Measurements from ENCODE around the gene KMT5C.

KMT5C gene

GRCh38 chr19:55372316-55373081, 32.8 kb downstream of the KMT5C start:
- peaks cover 42% of the 10 kb centered on the region for H3K79me1 ChIP-seq (ENCODE audit: low read length)
- peak overlapping the region; percentile 72 for H2BK12ac ChIP-seq (ENCODE audit: low read length)
- peak overlapping the region; percentile 78 for H3K27ac ChIP-seq (ENCODE audit: low read depth, low read length)
- peak overlapping the region; percentile 7 for H2BK5ac ChIP-seq (ENCODE audit: low read depth, low read length, poor library complexity)
- peak overlapping the region; percentile 20 for H4K8ac ChIP-seq (ENCODE audit: low read depth, low read length)
- H4K12ac ChIP-seq (ENCODE audit: low read depth, low read length): peak overlapping the region; percentile 7
- H3K14ac ChIP-seq (ENCODE audit: low read length): peak overlapping the region; percentile 58
- WGBS (ENCODE audit: extremely low coverage, insufficient coverage, insufficient read length): no CpG with 5 or more reads among the region's 24 CpGs
- H3K9ac ChIP-seq (ENCODE audit: low read length): no peak overlapping the region
- H3K9me3 ChIP-seq (ENCODE audit: insufficient read depth, low read depth, low read length): no peaks in the 10 kb centered on the region
- H3K4me1 ChIP-seq (ENCODE audit: control insufficient read depth in 1 of 2, insufficient read depth in 2 of 2, low read length in 2 of 2): peaks cover 45 to 50% of the 10 kb centered on the region in 2 experiments
- H2AK5ac ChIP-seq (ENCODE audit: low read length): peak overlapping the region; percentile 49
- H3K23ac ChIP-seq (ENCODE audit: low read length): no peak overlapping the region
- DNase-seq: no peak
- peaks cover 15% of the 10 kb centered on the region for H3K79me2 ChIP-seq (ENCODE audit: control insufficient read depth, insufficient read depth, low read length, poor library complexity)
- H3K4ac ChIP-seq (ENCODE audit: low read depth, low read length): peak overlapping the region; percentile 22
- no peak overlapping the region for H2AFZ ChIP-seq (ENCODE audit: insufficient read depth, low read length, poor library complexity)
- H3K36me3 ChIP-seq (ENCODE audit: control insufficient read depth in 1 of 2, insufficient read depth in 2 of 2, low read length in 2 of 2): peaks cover 7% of the 10 kb centered on the region in 2 experiments
- H3K27me3 ChIP-seq (ENCODE audit: insufficient read depth, low read length): no peaks in the 10 kb centered on the region
- peak overlapping the region; percentile 60 for H3K18ac ChIP-seq (ENCODE audit: low read length)
- no peak overlapping the region for H3K4me3 ChIP-seq (ENCODE audit: low read depth, low read length)
- peak overlapping the region; percentile 14 for H3K4me2 ChIP-seq (ENCODE audit: low read length)
- peak overlapping the region; percentile 39 for H2BK120ac ChIP-seq (ENCODE audit: insufficient read depth, low read length, poor library complexity)
- peak overlapping the region; percentile 76 for H4K91ac ChIP-seq (ENCODE audit: low read depth, low read length)

GRCh38 chr19:55373306-55373992, 33.8 kb downstream of the KMT5C start:
- Histone ChIP-seq H2AK5ac (ENCODE audit: low read length) (peak overlapping the region; percentile 57), H2BK12ac (ENCODE audit: low read length) (peak overlapping the region; percentile 81), H2BK5ac (ENCODE audit: low read depth, low read length, poor library complexity) (peak overlapping the region; percentile 70), H3K23ac (ENCODE audit: low read length) (no peak overlapping the region), H3K4me3 (ENCODE audit: low read depth, low read length) (no peak overlapping the region), H2BK120ac (ENCODE audit: insufficient read depth, low read length, poor library complexity) (peak overlapping the region; percentile 74), H3K9me3 (ENCODE audit: insufficient read depth, low read depth, low read length) (no peaks in the 10 kb centered on the region), H3K79me2 (ENCODE audit: control insufficient read depth, insufficient read depth, low read length, poor library complexity) (peaks cover 15% of the 10 kb centered on the region), H4K91ac (ENCODE audit: low read depth, low read length) (peak overlapping the region; percentile 76), H3K4ac (ENCODE audit: low read depth, low read length) (peak overlapping the region; percentile 18), H3K9ac (ENCODE audit: low read length) (no peak overlapping the region), H3K36me3 (ENCODE audit: control insufficient read depth in 1 of 2, insufficient read depth in 2 of 2, low read length in 2 of 2) (no peaks in the 10 kb centered on the region), H3K4me1 (ENCODE audit: control insufficient read depth in 1 of 2, insufficient read depth in 2 of 2, low read length in 2 of 2) (peaks cover 46 to 52% of the 10 kb centered on the region in 2 experiments), H4K8ac (ENCODE audit: low read depth, low read length) (peak overlapping the region; percentile 47), H3K18ac (ENCODE audit: low read length) (peak overlapping the region; percentile 82), H3K4me2 (ENCODE audit: low read length) (peak overlapping the region; percentile 58), H3K27ac (ENCODE audit: low read depth, low read length) (peak overlapping the region; percentile 78), H3K27me3 (ENCODE audit: insufficient read depth, low read length) (no peaks in the 10 kb centered on the region), H3K79me1 (ENCODE audit: low read length) (peaks cover 42% of the 10 kb centered on the region), H3K14ac (ENCODE audit: low read length) (peak overlapping the region; percentile 65), H2AFZ (ENCODE audit: insufficient read depth, low read length, poor library complexity) (peak overlapping the region; percentile 44), H4K12ac (ENCODE audit: low read depth, low read length) (peak overlapping the region; percentile 32)
- WGBS (ENCODE audit: extremely low coverage, insufficient coverage, insufficient read length): no CpG with 5 or more reads among the region's 9 CpGs
- no peak for DNase-seq

- H3K4ac ChIP-seq (ENCODE audit: low read depth, low read length): peak overlapping the region; percentile 52
- no CpG with 5 or more reads among the region's 31 CpGs for WGBS (ENCODE audit: extremely low coverage, insufficient coverage, insufficient read length)
- H2BK120ac ChIP-seq (ENCODE audit: insufficient read depth, low read length, poor library complexity): peak overlapping the region; percentile 74
These were observed 34.5 kb downstream of the KMT5C start for GRCh38 chr19:55373993-55374757.

GRCh38 chr19:55376241-55376933, 36.7 kb downstream of the KMT5C start, which contains the start of gene TMEM190:
TMEM190 (plus strand) TSS chr19:55376826; CDS start chr19:55376854, 28 bp downstream.
- no peaks in the 10 kb centered on the region for H3K27me3 ChIP-seq (ENCODE audit: insufficient read depth, low read length)
- no peak within 1 kb of the TSS for H2BK5ac ChIP-seq (ENCODE audit: low read depth, low read length, poor library complexity)
- peaks cover 35 to 39% of the 10 kb centered on the region in 2 experiments for H3K4me1 ChIP-seq (ENCODE audit: control insufficient read depth in 1 of 2, insufficient read depth in 2 of 2, low read length in 2 of 2)

More at GRCh38 chr19:55373993-55374757, 34.5 kb downstream of the KMT5C start:
- Histone ChIP-seq H3K79me1 (ENCODE audit: low read length) (peaks cover 37% of the 10 kb centered on the region), H3K23ac (ENCODE audit: low read length) (no peak overlapping the region), H4K8ac (ENCODE audit: low read depth, low read length) (peak overlapping the region; percentile 47), H3K9me3 (ENCODE audit: insufficient read depth, low read depth, low read length) (no peaks in the 10 kb centered on the region), H3K9ac (ENCODE audit: low read length) (no peak overlapping the region), H4K12ac (ENCODE audit: low read depth, low read length) (peak overlapping the region; percentile 14), H2AK5ac (ENCODE audit: low read length) (peak overlapping the region; percentile 36), H4K91ac (ENCODE audit: low read depth, low read length) (peak overlapping the region; percentile 76), H3K27me3 (ENCODE audit: insufficient read depth, low read length) (no peaks in the 10 kb centered on the region), H2AFZ (ENCODE audit: insufficient read depth, low read length, poor library complexity) (no peak overlapping the region), H3K4me2 (ENCODE audit: low read length) (peak overlapping the region; percentile 58), H3K14ac (ENCODE audit: low read length) (peak overlapping the region; percentile 65), H3K79me2 (ENCODE audit: control insufficient read depth, insufficient read depth, low read length, poor library complexity) (peaks cover 12% of the 10 kb centered on the region), H3K4me3 (ENCODE audit: low read depth, low read length) (no peak overlapping the region), H3K18ac (ENCODE audit: low read length) (peak overlapping the region; percentile 21), H2BK5ac (ENCODE audit: low read depth, low read length, poor library complexity) (peak overlapping the region; percentile 68), H3K36me3 (ENCODE audit: control insufficient read depth in 1 of 2, insufficient read depth in 2 of 2, low read length in 2 of 2) (no peaks in the 10 kb centered on the region), H2BK12ac (ENCODE audit: low read length) (peak overlapping the region; percentile 83), H3K4me1 (ENCODE audit: control insufficient read depth in 1 of 2, insufficient read depth in 2 of 2, low read length in 2 of 2) (peaks cover 42 to 46% of the 10 kb centered on the region in 2 experiments), H3K27ac (ENCODE audit: low read depth, low read length) (peak overlapping the region; percentile 78)
- no peak for DNase-seq

More at GRCh38 chr19:55376241-55376933, 36.7 kb downstream of the KMT5C start, which contains the start of gene TMEM190:
- H3K79me2 ChIP-seq (ENCODE audit: control insufficient read depth, insufficient read depth, low read length, poor library complexity): peaks cover 1% of the 10 kb centered on the region
- no peak within 1 kb of the TSS for H3K9ac ChIP-seq (ENCODE audit: low read length)
- H2BK12ac ChIP-seq (ENCODE audit: low read length): no peak within 1 kb of the TSS
- no peak within 1 kb of the TSS for H4K12ac ChIP-seq (ENCODE audit: low read depth, low read length)
- no peak within 1 kb of the TSS for H3K4ac ChIP-seq (ENCODE audit: low read depth, low read length)
- H3K14ac ChIP-seq (ENCODE audit: low read length): no peak within 1 kb of the TSS
- no peak within 1 kb of the TSS for H3K4me3 ChIP-seq (ENCODE audit: low read depth, low read length)
- no peak within 1 kb of the TSS for H2AK5ac ChIP-seq (ENCODE audit: low read length)
- H2BK120ac ChIP-seq (ENCODE audit: insufficient read depth, low read length, poor library complexity): peak within 1 kb of the TSS; percentile 21
- no peak within 1 kb of the TSS for H3K4me2 ChIP-seq (ENCODE audit: low read length)
- no peak within 1 kb of the TSS for H3K27ac ChIP-seq (ENCODE audit: low read depth, low read length)
- no peaks in the 10 kb centered on the region for H3K36me3 ChIP-seq (ENCODE audit: control insufficient read depth in 1 of 2, insufficient read depth in 2 of 2, low read length in 2 of 2)
- no peak within 1 kb of the TSS for H3K23ac ChIP-seq (ENCODE audit: low read length)
- H4K91ac ChIP-seq (ENCODE audit: low read depth, low read length): no peak within 1 kb of the TSS
- H3K9me3 ChIP-seq (ENCODE audit: insufficient read depth, low read depth, low read length): no peaks in the 10 kb centered on the region
- H2AFZ ChIP-seq (ENCODE audit: insufficient read depth, low read length, poor library complexity): no peak within 1 kb of the TSS
- DNase-seq: no peak
- no CpG with 5 or more reads among the region's 21 CpGs for WGBS (ENCODE audit: extremely low coverage, insufficient coverage, insufficient read length)
- no peak within 1 kb of the TSS for H4K8ac ChIP-seq (ENCODE audit: low read depth, low read length)
- no peak within 1 kb of the TSS for H3K18ac ChIP-seq (ENCODE audit: low read length)
- peaks cover 21% of the 10 kb centered on the region for H3K79me1 ChIP-seq (ENCODE audit: low read length)

All from trophoblast cell (in vitro differentiated cells and primary cell).